Hepatocyte (in vitro differentiated cells): ENCODE data around the gene ITPK1. TPM values are rescaled to one million over a fixed set of nuclear protein-coding genes. Genes with fewer than 3 reads are reported as not detected.

Experiments
- DNase-seq: peaks from one replicate; pipeline ENCODE4 v3.0.0-alpha.2; 2016; ENCODE audit warnings: low spot score
- H2AFZ ChIP-seq: fragments of 200-600 bp; sonication (generic); 2 replicates; pipeline ENCODE4 v1.6.0; 2016; ENCODE audit warnings: antibody characterized with exemption, mild to moderate bottlenecking
- H3K27ac ChIP-seq: fragments of 200-600 bp; sonication (generic); 2 replicates; pipeline ENCODE4 v1.5.1; 2016; ENCODE audit warnings: mild to moderate bottlenecking
- H3K27me3 ChIP-seq: fragments of 200-600 bp; sonication (generic); 2 replicates; pipeline ENCODE4 v1.6.1; 2016
- H3K36me3 ChIP-seq: fragments of 200-600 bp; sonication (generic); replicated peaks from 2 replicates; pipeline ENCODE4 v1.5.1; 2016; ENCODE audit warnings: low read depth; ENCODE audit not compliant: insufficient read depth
- H3K4me1 ChIP-seq: fragments of 200-600 bp; sonication (generic); 2 replicates; pipeline ENCODE4 v1.5.1; 2016; ENCODE audit warnings: mild to moderate bottlenecking, moderate library complexity; ENCODE audit not compliant: insufficient read depth
- H3K4me2 ChIP-seq: fragments of 200-600 bp; sonication (generic); 2 replicates; pipeline ENCODE4 v1.6.0; 2016
- H3K4me3 ChIP-seq: fragments of 200-600 bp; sonication (generic); 2 replicates; pipeline ENCODE4 v1.5.1; 2016; ENCODE audit warnings: mild to moderate bottlenecking
- H3K79me2 ChIP-seq: fragments of 200-600 bp; sonication (generic); 2 replicates; pipeline ENCODE4 v1.6.0; 2017; ENCODE audit warnings: mild to moderate bottlenecking
- H3K9me2 ChIP-seq: fragments of 200-600 bp; sonication (generic); replicated peaks from 2 replicates; pipeline ENCODE4 v1.6.0; 2017; ENCODE audit warnings: mild to moderate bottlenecking; ENCODE audit not compliant: insufficient read depth
- H3K9me3 ChIP-seq: fragments of 200-600 bp; sonication (generic); 2 replicates; pipeline ENCODE4 v1.5.1; 2016; ENCODE audit warnings: low read depth, mild to moderate bottlenecking
- H4K20me1 ChIP-seq: fragments of 200-600 bp; sonication (generic); 2 replicates; pipeline ENCODE4 v1.6.0; 2016; ENCODE audit warnings: mild to moderate bottlenecking; ENCODE audit not compliant: insufficient read depth, poor library complexity, severe bottlenecking
- EZH2 ChIP-seq: fragments of 200-600 bp; sonication (generic); IDR thresholded peaks from 2 replicates; pipeline ENCODE4 v1.6.1; 2016; ENCODE audit warnings: antibody characterized with exemption, mild to moderate bottlenecking, borderline replicate concordance
- EZH2phosphoT487 ChIP-seq: fragments of 200-600 bp; sonication (generic); IDR thresholded peaks from one replicate; pipeline ENCODE4 v1.6.1; 2018; ENCODE audit warnings: antibody characterized with exemption, mild to moderate bottlenecking, low read depth, moderate library complexity; ENCODE audit not compliant: unreplicated experiment, severe bottlenecking
- WGBS: methylation state at CpG from one replicate; pipeline ENCODE4 v1.1.6; 2016; ENCODE audit warnings: low lambda C conversion rate; ENCODE audit errors: missing lambda C conversion rate; 5-methylcytosine and 5-hydroxymethylcytosine counted together
- polyA plus RNA-seq: library from polyadenylated mRNA; unstranded; fragments of >200 nt; fragmentation: Nextera tagmentation; extraction: Ambion mirVana; gene quantifications from 2 replicates; pipeline ENCODE4 v1.2.1, GENCODE V29; 2016
- total RNA-seq: library from RNA; depleted of rRNA; stranded (reverse); fragments of >200 nt; gene quantifications from 2 replicates; pipeline ENCODE4 v1.2.3, GENCODE V29; 2014
- TF ChIP-seq, protein P1 (sequence below): fragments of 200-600 bp; sonication (generic); IDR thresholded peaks from 2 replicates; pipeline ENCODE4 v1.5.1; 2016; ENCODE audit warnings: antibody characterized with exemption, mild to moderate bottlenecking; ENCODE audit not compliant: poor library complexity

ITPK1 gene
- total and polyA plus RNA-seq, 2 experiments from 2014 or later: 49.8 to 66.7 TPM

DNA sequence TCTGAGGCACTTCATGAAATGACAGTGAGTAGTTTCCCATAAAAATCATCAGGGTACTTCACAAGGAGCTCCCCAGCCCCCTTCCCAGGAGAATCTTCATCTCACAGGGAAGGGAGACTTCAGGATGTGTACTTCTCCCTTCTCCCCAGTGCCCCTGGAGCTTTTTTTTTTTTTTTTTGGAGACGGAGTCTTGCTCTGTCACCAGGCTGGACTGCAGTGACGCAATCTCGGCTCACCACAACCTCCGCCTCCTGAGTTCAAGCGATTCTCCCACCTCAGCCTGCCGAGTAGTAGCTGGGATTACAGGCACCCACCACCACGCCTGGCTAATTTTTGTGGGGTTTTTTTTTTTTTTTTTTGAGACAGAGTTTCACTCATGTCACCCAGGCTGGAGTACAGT is 10.4 kb downstream of the ITPK1 start:
- Histone ChIP-seq H3K9me2 (no peaks in the 10 kb centered on the region), H3K4me1 (peaks cover 13% of the 10 kb centered on the region), H3K9me3 (no peaks in the 10 kb centered on the region), H3K27me3 (no peaks in the 10 kb centered on the region), H3K4me3 (no peak overlapping the region), H2AFZ (no peak overlapping the region), H3K4me2 (no peak overlapping the region), H3K36me3 (no peaks in the 10 kb centered on the region), H4K20me1 (peaks cover 23% of the 10 kb centered on the region), H3K27ac (no peak overlapping the region), H3K79me2 (peaks cover 94% of the 10 kb centered on the region)
- 83% methylated on average over 7 of the region's 7 CpGs for WGBS
- DNase-seq: no peak
- no peak for TF ChIP-seq EZH2phosphoT487
- TF ChIP-seq EZH2: no peak
- TF ChIP-seq, protein P1, sequence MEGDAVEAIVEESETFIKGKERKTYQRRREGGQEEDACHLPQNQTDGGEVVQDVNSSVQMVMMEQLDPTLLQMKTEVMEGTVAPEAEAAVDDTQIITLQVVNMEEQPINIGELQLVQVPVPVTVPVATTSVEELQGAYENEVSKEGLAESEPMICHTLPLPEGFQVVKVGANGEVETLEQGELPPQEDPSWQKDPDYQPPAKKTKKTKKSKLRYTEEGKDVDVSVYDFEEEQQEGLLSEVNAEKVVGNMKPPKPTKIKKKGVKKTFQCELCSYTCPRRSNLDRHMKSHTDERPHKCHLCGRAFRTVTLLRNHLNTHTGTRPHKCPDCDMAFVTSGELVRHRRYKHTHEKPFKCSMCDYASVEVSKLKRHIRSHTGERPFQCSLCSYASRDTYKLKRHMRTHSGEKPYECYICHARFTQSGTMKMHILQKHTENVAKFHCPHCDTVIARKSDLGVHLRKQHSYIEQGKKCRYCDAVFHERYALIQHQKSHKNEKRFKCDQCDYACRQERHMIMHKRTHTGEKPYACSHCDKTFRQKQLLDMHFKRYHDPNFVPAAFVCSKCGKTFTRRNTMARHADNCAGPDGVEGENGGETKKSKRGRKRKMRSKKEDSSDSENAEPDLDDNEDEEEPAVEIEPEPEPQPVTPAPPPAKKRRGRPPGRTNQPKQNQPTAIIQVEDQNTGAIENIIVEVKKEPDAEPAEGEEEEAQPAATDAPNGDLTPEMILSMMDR: no peak

DNA sequence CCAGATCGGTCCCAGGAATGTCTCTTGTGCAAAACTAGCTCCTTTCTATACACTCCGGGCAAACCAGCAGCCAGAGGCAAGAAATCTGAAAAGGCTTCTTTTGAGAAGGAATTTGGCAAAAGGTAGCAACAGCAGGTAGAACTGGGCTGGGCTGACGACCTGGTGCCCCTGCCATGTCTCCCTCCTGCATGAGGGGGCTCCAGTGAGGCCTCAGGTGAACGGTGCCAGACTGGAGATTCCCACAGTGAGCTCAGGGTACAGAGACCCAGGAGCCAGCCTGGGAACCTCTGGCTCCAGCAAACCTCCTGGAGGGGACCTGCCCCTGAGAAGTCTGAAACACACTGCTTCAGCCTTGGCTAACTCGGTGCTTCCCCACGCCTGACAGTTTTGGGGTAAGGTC is 10.8 kb downstream of the ITPK1 start:
- H3K36me3 ChIP-seq: no peaks in the 10 kb centered on the region
- no peak overlapping the region for H2AFZ ChIP-seq
- TF ChIP-seq EZH2: no peak
- TF ChIP-seq, protein P1: no peak
- TF ChIP-seq EZH2phosphoT487: no peak
- no peaks in the 10 kb centered on the region for H3K9me2 ChIP-seq
- no peaks in the 10 kb centered on the region for H3K27me3 ChIP-seq
- H3K4me3 ChIP-seq: no peak overlapping the region
- 77% methylated on average over 6 of the region's 6 CpGs for WGBS
- peaks cover 13% of the 10 kb centered on the region for H3K4me1 ChIP-seq
- no peak for DNase-seq
- peaks cover 21% of the 10 kb centered on the region for H4K20me1 ChIP-seq
- peaks cover 94% of the 10 kb centered on the region for H3K79me2 ChIP-seq
- H3K27ac ChIP-seq: no peak overlapping the region
- H3K9me3 ChIP-seq: no peaks in the 10 kb centered on the region
- no peak overlapping the region for H3K4me2 ChIP-seq

DNA sequence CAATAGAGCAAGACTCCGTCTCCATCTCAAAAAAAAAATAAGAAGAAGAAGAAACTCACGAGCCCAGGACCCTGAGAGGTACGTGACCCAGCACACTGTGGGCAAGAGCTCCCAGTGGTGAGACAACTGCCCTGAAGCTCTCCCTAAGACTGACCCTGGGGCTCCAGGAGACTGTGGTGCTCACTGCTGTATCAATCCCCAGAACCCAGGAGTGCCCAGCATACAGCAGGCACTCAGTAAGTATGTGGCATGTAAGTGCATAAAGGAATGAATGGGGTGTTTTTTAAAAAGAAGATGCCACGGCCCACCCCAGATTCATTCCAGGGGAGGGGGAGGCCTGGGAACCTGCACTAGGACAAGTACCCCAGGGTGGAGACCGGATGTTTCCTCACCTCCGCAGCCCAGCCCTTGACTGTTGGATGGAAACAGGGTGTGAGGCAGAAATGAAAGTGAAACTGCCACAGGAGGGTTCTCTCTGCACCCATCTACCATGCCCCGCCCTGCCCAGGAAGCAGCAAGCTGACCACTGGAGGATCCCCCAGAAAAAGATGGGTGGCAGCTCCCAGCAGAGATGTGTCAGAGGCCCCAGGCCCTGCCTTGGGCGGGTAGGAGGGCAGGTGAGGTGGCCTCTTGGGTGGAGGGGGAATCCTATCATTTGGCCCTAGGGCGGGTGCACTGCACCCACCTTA is 12.2 kb downstream of the ITPK1 start:
- no peak overlapping the region for H2AFZ ChIP-seq
- no peak overlapping the region for H3K4me2 ChIP-seq
- no peak for TF ChIP-seq EZH2phosphoT487
- no peak for TF ChIP-seq EZH2
- TF ChIP-seq, protein P1: no peak
- DNase-seq: no peak
- H3K4me3 ChIP-seq: no peak overlapping the region
- 96% methylated on average over 9 of the region's 9 CpGs for WGBS
- peaks cover 94% of the 10 kb centered on the region for H3K79me2 ChIP-seq
- H3K9me2 ChIP-seq: no peaks in the 10 kb centered on the region
- H3K27ac ChIP-seq: no peak overlapping the region
- H3K36me3 ChIP-seq: no peaks in the 10 kb centered on the region
- H4K20me1 ChIP-seq: peaks cover 32% of the 10 kb centered on the region
- peaks cover 22% of the 10 kb centered on the region for H3K4me1 ChIP-seq
- no peaks in the 10 kb centered on the region for H3K9me3 ChIP-seq
- no peaks in the 10 kb centered on the region for H3K27me3 ChIP-seq
